Measurements from ENCODE around the gene SLC26A5.
"Not testable (repeated sequence)": the region's sequence is repeated elsewhere in the genome, so short reads cannot be mapped to it uniquely, and the experiment has no call there.

Gene SLC26A5

DNA sequence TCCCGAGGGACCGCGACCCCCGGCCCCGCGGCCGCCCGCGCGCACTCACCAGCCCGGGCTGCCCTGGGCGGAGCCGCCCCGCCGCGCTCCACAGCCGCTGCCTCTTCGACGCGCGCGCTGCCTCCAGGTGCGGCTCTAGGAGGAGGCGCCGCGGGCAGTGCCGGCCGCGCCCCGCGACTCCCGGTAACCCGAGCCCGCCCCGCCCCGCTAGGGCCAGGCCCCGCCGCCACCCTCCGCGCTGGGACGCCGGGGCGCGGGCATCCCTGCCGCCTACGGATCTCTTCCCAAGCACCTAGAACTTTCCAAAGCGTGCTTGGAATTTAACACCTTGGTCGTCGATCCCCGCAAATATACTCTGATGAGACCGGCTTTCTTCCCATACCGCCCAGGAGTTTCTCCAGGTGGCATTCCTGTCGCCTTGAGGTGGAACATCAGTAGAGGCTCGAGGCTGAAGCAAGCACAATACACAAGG, at the start of gene SLC26A5:
Gene SLC26A5, minus strand, starts transcription at position 159 of the 472 bp plus-strand sequence. CDS start 24,693 bp downstream, outside the sequence.
- DNase-seq = peak; percentile 33

DNA sequence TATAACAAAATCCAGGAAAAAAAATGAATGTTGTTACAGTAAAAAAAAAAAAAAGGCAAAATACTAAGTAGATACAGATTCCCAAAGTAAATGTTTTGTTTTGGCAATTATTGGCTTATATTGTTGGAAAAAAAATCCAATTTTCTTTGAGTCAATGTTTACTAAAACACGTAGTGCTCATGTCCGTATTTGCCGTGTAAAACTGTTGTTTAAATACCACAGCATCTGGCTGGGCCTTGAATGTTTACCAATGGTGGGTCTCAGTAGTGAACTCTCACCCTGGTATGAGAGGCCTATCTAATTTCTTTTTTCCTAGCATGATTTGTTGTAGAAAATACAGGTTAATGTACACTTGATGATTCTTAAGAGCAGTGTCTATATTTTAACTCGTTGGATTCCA, 41.4 kb upstream of the SLC26A5 start:
- no peak for DNase-seq

GRCh38 chr7:103486873-103487272, 40.9 kb upstream of the SLC26A5 start:
- not testable (repeated sequence) for DNase-seq

DNA sequence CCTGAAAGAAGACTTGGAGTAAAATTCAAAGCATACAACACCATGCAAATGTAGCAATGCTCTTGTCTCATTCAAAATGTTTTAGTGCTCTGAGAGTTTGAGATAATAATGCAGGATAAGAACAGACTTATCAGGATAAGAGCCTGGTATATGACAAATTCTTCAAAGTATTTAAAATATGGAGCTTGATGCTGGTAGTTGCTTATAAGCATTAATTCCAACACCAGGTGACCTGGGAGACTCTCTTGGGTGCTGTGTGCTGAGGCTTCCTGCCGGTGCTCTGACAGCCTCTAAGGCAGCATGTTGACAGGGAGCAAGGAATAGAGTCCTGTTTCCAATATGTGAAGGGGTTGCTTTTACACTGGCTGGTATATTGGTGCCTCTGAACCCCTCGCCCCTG, 34.8 kb upstream of the SLC26A5 start:
- no peak for DNase-seq

GRCh38 chr7:103474956-103475355, 28.9 kb upstream of the SLC26A5 start:
- DNase-seq = no peak

DNA sequence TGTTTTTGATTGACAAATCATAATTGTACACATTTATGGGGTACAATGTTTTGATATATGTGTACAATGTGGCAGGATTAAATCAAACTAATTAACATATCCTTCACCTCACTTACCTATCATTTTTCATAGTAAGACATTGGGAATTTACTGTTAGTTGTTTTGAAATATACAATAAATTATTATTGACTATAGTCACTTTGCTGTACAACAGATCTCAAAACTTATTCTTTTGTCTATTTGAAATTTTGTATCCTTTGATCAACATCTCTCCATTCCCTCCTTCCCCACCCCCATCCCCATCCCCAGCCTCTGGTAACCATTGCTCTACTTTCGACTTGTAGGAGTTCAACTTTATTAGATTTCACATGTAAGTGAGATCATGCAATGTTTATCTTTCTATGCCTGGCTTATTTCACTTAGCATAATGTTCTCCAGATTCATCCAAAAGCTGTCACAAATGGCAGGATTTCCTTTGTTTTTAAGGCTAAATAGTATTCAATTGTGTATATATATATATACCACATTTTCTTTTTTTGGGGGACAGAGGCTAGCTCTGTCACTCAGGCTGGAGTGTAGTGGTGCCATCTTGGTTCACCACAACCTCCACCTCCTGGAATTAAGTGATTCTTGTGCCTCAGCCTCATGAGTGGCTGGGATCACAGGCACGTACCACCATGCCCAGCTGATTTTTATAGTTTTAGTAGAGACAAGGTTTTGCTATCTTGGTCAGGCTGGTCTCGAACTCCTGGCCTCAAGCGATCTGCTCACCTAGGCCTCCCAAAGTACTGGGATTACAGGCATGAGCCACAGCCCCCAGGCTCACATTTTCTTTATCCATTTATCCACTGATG, 23.3 kb upstream of the SLC26A5 start:
- no peak for DNase-seq

- no peak for DNase-seq
Observed at GRCh38 chr7:103466814-103467213, 20.8 kb upstream of the SLC26A5 start.

GRCh38 chr7:103462358-103462757, 16.4 kb upstream of the SLC26A5 start:
- DNase-seq = no peak

DNA sequence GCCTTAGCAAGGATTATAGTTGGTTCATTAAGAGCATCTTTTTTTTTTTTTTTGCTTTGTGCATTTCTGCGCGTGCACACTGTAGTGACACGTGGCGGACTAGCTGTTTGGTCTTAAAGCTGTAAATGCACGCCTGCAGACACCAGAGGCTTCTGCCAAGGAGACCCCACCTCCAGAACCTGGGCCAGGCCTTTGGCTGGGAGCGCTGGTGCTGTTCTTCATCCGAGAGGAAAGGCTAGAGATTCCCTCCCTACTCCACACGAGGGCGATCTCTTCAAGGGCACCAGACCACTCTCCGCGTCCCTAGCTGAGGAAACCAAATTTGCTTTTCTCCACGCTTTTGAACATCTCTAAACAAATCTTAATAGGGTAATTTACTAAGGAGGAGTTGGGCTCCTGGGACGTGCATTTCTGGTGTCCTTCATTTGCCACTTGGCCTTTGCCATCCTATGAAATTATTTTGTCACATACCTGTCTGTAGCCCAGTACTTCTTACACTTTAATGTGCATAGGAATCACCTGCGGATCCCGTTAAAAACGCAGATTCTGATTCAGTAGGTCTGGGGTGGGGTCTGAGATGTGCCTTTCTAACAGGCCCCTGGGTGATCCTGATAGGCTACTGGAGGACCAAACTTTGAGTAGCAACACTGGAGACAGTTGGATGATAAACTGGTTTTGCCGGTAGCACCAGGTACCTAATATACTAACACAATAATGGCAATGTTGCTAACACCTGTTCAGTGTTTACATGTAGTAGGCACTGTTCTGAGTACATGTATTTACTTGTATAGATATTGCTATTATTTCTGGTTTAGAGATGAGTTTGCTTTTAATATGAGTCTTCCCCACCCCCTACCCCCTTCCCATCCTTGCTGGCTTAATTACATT, 1.3 kb upstream of the SLC26A5 start:
- peak; percentile 63 for DNase-seq

GRCh38 chr7:103445228-103446048, 569 bp downstream of the SLC26A5 start:
- no peak for DNase-seq

GRCh38 chr7:103439661-103440060, 6.3 kb downstream of the SLC26A5 start:
- no peak for DNase-seq

GRCh38 chr7:103437623-103438022, 8.4 kb downstream of the SLC26A5 start:
- DNase-seq = no peak

GRCh38 chr7:103432712-103433111, 13.3 kb downstream of the SLC26A5 start:
- no peak for DNase-seq

DNA sequence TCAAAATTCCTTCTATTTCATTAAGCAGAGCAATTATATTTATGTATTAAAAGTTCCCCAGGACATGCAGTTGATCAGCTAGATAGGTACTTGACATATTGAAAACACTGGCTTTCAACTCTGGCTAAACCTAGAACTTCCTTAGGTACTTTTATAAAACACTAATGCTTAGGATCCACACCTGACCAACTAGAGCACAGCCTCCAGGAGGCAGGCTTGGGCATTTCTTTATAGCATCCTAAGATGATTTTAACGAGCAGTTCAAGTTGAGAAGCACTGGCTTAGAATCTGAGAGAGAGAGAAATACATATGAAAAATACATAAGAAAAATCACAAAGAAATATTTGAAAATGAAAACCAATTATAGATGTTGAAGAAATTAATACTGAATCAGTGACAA, 20.8 kb downstream of the SLC26A5 start:
- no peak for DNase-seq

DNA sequence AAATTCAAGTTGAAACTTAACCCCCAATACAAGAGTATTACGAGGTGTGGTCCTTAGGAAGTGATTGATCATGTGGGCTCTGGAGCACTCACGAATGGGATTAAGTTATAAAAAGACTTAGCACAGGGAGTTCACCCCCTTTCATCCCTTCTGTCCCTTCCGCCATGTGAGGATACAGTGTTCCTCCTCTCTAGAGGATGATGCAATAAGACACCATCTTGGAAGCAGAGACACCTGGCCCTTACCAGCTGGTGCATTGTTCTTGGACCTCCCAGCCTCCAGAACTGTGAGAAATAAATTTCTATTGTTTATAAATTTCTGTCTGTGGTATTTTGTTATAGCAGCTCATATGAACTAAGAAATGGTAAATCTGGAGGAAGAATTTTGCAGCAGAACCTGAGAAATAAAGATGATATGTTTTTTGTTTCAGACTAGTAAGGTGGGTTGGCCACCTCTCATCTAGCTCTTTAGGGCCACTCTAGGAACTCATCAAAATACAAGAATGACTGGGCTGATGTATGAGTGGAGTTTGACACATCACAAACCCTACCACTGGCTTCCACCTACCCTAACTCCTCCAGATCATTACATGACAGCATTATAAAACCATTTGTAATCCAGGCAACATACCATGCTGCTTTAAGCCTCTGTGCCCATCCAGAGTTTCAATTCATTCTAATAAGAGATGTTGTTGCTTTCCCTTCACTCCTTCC, 22.4 kb downstream of the SLC26A5 start:
- no peak for DNase-seq

GRCh38 chr7:103420857-103421384, 25.1 kb downstream of the SLC26A5 start:
- no peak for DNase-seq

- no peak for DNase-seq
Observed at GRCh38 chr7:103418241-103418640, 27.8 kb downstream of the SLC26A5 start.

- DNase-seq = no peak
Observed at GRCh38 chr7:103413407-103413806, 32.6 kb downstream of the SLC26A5 start.

GRCh38 chr7:103412151-103412550, 33.9 kb downstream of the SLC26A5 start:
- no peak for DNase-seq

DNA sequence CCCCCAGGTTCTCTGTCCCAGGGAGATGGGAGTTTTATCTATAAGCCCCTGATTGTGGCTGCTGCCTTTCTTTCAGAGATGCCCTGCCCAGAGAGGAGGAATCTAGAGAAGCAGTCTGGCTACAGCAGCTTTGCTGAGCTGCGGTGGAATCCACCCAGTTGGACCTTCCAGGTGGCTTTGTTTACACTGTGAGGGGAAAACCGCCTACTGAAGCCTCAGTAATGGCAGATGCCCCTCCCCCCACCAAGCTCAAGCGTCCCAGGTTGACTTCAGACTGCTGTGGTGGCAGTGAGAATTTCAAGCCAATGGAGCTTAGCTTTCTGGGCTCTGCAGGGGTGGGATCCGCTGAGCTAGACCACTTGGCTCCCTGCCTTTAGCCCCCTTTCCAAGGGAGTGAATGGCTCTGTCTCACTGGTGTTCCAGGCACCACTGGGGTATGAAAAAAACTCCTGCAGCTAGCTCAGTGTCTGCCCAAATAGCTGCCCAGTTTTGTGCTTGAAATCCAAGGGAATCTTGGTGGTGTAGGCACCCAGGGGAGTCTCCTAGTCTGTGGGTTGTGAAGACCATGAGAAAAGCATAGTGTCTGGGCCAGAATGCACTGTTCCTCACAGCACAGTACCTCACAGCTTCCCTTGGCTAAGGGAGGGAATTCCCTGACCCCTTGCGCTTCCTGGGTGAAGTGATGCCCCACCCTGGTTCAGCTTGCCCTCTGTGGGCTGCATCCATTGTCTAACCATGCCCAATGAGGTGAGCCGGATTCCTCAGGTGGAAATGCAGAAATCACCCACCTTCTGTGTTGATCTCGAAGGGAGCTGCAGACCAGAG, 40.0 kb downstream of the SLC26A5 start:
- not testable (repeated sequence) for DNase-seq

DNA sequence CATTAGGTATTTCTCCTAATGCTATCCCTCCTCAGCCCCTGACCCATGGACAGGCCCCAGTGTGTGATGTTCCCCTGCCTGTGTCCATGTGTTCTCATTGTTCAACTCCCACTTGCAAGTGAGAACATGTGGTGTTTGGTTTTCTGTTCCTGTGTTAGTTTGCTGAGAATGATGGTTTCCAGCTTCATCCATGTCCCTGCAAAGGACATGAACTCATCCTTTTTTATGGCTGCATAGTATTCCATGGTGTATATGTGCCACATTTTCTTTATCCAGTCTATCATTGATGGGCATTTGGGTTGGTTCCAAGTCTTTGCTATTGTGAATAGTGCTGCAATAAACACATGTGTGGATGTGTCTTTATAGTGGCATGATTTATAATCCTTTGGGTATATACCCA, 46.3 kb downstream of the SLC26A5 start:
- not testable (repeated sequence) for DNase-seq
